ENCODE data around the gene NUBPL.

The NUBPL gene

GRCh38 chr14:31561155-31561846, at the start of gene NUBPL:
TSS of gene NUBPL (plus strand) at chr14:31561404. CDS start at chr14:31561440, 36 bp downstream.
- peak; percentile 53 for DNase-seq

- no peak for DNase-seq
Observed at GRCh38 chr14:31527087-31527486, 34.1 kb upstream of the NUBPL start.

DNA sequence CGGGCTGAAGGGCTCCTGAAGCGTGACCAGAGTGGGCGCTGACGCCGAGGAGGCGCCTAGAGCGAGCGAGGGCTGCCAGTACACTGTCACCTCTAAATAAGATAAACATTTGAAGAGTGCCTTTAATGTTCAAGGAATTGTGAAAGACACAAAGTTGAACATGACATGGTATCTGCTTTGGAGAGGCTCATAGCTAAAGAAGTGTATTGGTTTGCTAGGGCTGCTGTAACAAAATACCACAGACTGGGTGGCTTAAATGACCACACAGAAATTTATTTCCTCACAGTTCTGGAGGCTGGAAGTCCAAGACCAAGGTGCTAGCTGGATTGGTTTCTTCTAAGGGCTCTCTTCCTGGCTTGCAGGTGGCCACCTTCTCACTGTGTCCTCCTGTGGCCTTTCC, 33.7 kb upstream of the NUBPL start:
- DNase-seq, result no peak

- no peak for DNase-seq
Observed at GRCh38 chr14:31529053-31529452, 32.2 kb upstream of the NUBPL start.

DNA sequence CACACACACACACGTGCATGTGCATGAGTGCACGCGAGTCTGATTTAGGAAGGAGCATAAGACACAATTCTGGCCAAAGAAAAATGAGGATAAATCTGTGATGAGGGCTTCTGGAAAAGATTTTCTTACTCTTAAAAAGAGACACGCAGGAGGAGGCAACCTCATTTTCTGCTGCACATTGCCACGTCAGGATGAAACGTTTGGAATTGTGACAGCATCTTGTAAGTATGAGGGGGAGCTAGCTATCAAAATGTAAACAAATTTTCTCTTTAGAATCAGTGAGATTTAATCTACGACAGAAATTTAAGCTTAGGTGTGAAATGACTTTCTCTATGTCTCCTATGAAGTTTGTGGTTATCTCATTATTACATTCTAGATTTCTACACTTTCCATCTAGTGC, 31.1 kb upstream of the NUBPL start:
- DNase-seq, result no peak

- no peak for DNase-seq
Observed at GRCh38 chr14:31536201-31536960, 24.8 kb upstream of the NUBPL start.

- no peak for DNase-seq
Observed at GRCh38 chr14:31541702-31542101, 19.5 kb upstream of the NUBPL start.

- no peak for DNase-seq
Observed at GRCh38 chr14:31543969-31544799, 17.0 kb upstream of the NUBPL start.

GRCh38 chr14:31544816-31545215, 16.4 kb upstream of the NUBPL start:
- DNase-seq, result no peak

GRCh38 chr14:31545328-31545727, 15.9 kb upstream of the NUBPL start:
- no peak for DNase-seq

DNA sequence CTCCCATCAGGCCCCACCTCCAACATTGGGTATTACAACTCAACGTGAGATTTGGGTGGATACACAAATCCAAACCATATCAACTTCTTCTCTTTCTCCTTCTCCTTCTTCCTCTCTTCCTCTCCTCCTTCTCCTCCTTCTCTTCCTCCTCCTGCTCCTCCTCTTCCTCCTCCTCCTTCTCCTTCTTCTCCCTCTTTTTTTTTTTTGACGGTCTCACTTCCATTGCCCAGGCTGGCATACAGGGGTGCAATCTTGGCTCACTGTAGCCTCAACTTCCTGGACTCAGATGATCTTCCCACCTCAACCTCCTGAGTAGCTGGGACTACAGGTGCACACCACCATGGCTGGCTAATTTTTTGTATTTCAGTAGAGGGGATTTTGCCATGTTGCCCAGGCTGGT, 11.4 kb upstream of the NUBPL start:
- DNase-seq, result no peak

- no peak for DNase-seq
Observed at GRCh38 chr14:31550589-31550988, 10.6 kb upstream of the NUBPL start.

- DNase-seq, result no peak
Observed at GRCh38 chr14:31556191-31556590, 5.0 kb upstream of the NUBPL start.

DNA sequence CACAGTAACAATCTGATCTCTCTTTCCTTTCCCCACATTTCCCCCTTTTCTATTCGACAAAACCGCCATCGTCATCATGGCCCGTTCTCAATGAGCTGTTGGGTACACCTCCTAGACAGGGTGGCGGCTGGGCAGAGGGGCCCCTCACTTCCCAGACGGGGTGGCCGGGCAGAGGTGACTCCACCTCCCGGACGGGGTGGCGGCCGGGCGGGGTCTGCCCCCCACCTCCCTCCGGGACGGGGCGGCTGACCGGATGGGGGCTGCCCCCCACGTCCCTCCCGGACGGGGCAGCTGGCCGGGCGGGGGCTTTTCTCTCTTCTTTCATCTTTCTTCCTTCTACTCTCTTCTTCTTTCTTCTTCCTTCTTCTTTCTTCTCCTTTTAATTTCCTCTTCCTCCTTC, 1.3 kb upstream of the NUBPL start:
- DNase-seq, result no peak

DNA sequence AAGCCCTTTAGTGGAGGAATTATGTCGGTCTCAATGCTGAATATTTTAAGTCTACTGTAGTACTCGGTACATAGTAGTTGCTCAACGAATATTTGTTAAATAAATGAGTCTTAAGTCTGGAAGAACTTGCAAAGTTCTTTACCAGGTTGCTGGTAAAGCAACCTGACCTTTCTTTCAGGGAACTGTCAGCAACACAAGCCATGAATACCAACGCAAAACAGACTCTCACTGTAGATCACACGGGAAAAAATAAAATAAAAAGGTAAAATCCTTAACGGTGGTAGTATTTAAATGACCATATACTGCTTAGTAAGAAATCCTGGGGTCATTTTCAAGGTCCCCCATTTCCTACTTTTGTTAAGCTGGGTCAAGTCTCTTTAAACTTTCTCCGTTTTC, 447 bp upstream of the NUBPL start:
- no peak for DNase-seq

- no peak for DNase-seq
Observed at GRCh38 chr14:31564194-31564593, 3.0 kb downstream of the NUBPL start.

DNA sequence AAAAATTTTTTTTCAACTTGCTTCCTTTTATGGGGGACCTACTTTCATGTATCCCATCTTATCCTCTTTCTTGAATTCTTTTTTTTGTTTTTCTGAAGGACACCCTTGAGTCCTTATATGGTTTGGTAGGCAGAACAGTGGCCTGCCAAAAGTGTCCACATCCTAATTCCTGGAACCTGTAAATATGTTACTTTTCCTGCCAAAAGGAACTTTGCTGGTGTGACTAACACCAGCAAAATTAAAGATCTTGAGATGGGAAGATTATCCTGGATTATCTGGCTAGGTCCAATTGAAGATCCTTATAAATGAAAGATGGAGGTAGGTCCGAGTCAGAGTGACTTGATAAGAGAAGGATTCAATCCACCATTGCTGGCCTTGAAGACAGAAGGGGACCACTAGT, 5.3 kb downstream of the NUBPL start:
- DNase-seq, result no peak

- DNase-seq, result no peak
Observed at GRCh38 chr14:31567655-31568054, 6.5 kb downstream of the NUBPL start.

- DNase-seq, result no peak
Observed at GRCh38 chr14:31568161-31568560, 7.0 kb downstream of the NUBPL start.

- DNase-seq, result no peak
Observed at GRCh38 chr14:31568671-31569070, 7.5 kb downstream of the NUBPL start.

GRCh38 chr14:31572955-31573354, 11.8 kb downstream of the NUBPL start:
- no peak for DNase-seq

- DNase-seq, result no peak
Observed at GRCh38 chr14:31576949-31577348, 15.7 kb downstream of the NUBPL start.

DNA sequence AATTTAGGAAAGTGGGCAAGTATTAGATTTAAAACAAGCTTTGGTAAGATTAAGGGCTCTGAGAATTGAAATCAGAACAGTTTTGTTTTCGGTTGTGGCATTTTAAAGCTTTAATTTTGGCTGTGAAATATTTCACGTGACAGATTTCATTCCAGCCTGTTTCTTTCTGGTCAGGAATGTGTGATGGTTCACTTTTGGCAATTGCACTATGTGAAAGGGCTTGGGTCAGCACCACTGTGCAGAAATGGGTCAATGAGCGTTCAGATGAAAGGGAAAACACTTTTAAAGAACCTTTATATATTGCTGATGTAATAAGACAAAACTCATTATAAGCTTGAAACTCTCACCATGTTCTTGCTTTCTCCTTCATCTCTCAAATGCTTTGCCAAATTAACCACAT, 17.1 kb downstream of the NUBPL start:
- DNase-seq, result no peak
